Gastrocnemius medialis (tissue), 4 donors: ENCODE measurements around the gene ANKRD40. TPM values are rescaled to one million over a fixed set of nuclear protein-coding genes. Genes with fewer than 3 reads are reported as not detected.

Experiments
- ATAC-seq, 2 donors: fragments of 150-250 bp; one replicate each; pipeline ENCODE4 v1.9.1; 2016
- DNase-seq, 2 donors: peaks; one replicate each; pipeline ENCODE4 v3.0.0-alpha.2; 2019
- H3K27ac ChIP-seq, 4 donors: fragments of 200-600 bp; sonication (generic); 1 replicate in 1 of 4; 2 replicates in 3 of 4; pipeline ENCODE4 v1.5.1; 2016 to 2018; ENCODE audit warnings: mild to moderate bottlenecking in 2 of 4, moderate library complexity in 1 of 4
- H3K27me3 ChIP-seq, 3 donors: fragments of 200-600 bp; sonication (generic) in 2 of 3; 1 replicate in 1 of 3; 2 replicates in 2 of 3; pipeline versions ENCODE4 v1.5.1 to v1.6.0; 2016 to 2019; ENCODE audit warnings: mild to moderate bottlenecking in 1 of 3, moderate library complexity in 1 of 3
- H3K36me3 ChIP-seq, 2 donors: fragments of 200-600 bp; sonication (generic) in 1 of 2; one replicate each; pipeline ENCODE4 v1.5.1; 2017 to 2018
- H3K4me1 ChIP-seq, 2 donors: fragments of 200-600 bp; sonication (generic) in 1 of 2; one replicate each; pipeline ENCODE4 v1.5.1; 2016 to 2017; ENCODE audit warnings: mild to moderate bottlenecking in 2 of 2
- H3K4me3 ChIP-seq, 4 donors: fragments of 200-600 bp; sonication (generic) in 3 of 4; 1 replicate in 1 of 4; 2 replicates in 3 of 4; pipeline ENCODE4 v1.5.1; 2016 to 2019; ENCODE audit warnings: mild to moderate bottlenecking in 2 of 4
- H3K9me3 ChIP-seq, 3 donors: fragments of 200-600 bp; sonication (generic) in 2 of 3; 1 replicate in 1 of 3; 2 replicates in 2 of 3; pipeline ENCODE4 v1.5.1; 2016 to 2019
- CTCF ChIP-seq, 5 experiments: fragments of 450-650 bp in 3 of 5; fragments of 200-600 bp in 2 of 5; sonication (generic) in 2 of 5; IDR thresholded peaks in 4 of 5; conservative IDR thresholded peaks in 1 of 5; 1 replicate in 4 of 5; 2 replicates in 1 of 5; pipeline ENCODE4 v1.5.1; 2016 to 2019; ENCODE audit warnings: antibody characterized with exemption in 5 of 5, mild to moderate bottlenecking in 3 of 5, moderate library complexity in 3 of 5
- POLR2A ChIP-seq, 2 donors: fragments of 450-650 bp; IDR thresholded peaks; one replicate each; pipeline ENCODE4 v1.6.1; 2017; ENCODE audit warnings: antibody characterized with exemption in 2 of 2, mild to moderate bottlenecking in 2 of 2, moderate library complexity in 2 of 2
- in situ Hi-C, 4 donors: fragments of 200-750 bp; cut with MboI; loops; one replicate each; pipeline versions ENCODE4 v1.15.0 to v1.8.0; 2017; ENCODE audit warnings: low sequenced_read_pairs in 4 of 4
- intact Hi-C: fragments of 100-400 bp; cut with DNase I; formaldehyde crosslinking; loops from one replicate; pipeline ENCODE4 v1.15.1; 2023; ENCODE audit warnings: low total_unique reads
- total RNA-seq, 4 donors: library from RNA; depleted of rRNA; stranded (reverse); fragments of >200 nt; gene quantifications; one replicate each; pipeline versions ENCODE4 v1.1.0 to v1.2.3, GENCODE V29; 2016

ANKRD40 gene
- total RNA-seq, 4 donors from 2014 or later, result 97.3 to 135 (median 112) TPM

GRCh38 chr17:50679008-50679544, 28.6 kb downstream of the ANKRD40 start:
- H3K4me3 ChIP-seq, result no peak overlapping the region
- no peaks in the 10 kb centered on the region for H3K27me3 ChIP-seq
- in situ Hi-C loops (no loop called here), intact Hi-C loops (no loop called here)
- no peaks in the 10 kb centered on the region for H3K9me3 ChIP-seq
- ATAC-seq (no peak), DNase-seq (no peak)
- no peak overlapping the region for H3K27ac ChIP-seq
- peaks cover 0 to 11% of the 10 kb centered on the region in 2 donors for H3K4me1 ChIP-seq
- TF ChIP-seq CTCF (IDR thresholded peaks at IDR 0.05 in 4 of 5, conservative IDR thresholded peaks at IDR 0.05 in 1 of 5) (no peak), POLR2A (IDR thresholded peaks at IDR 0.05) (no peak)
- H3K36me3 ChIP-seq, result no peaks in the 10 kb centered on the region

- in situ Hi-C loops (no loop called here), intact Hi-C loops (no loop called here)
- ATAC-seq, result no peak
- H3K27ac ChIP-seq, result no peak overlapping the region
- no peaks in the 10 kb centered on the region for H3K9me3 ChIP-seq
- DNase-seq, result no peak
- H3K4me1 ChIP-seq, result peaks cover 0 to 11% of the 10 kb centered on the region in 2 donors
- TF ChIP-seq CTCF (IDR thresholded peaks at IDR 0.05 in 4 of 5, conservative IDR thresholded peaks at IDR 0.05 in 1 of 5), result no peak
- TF ChIP-seq POLR2A (IDR thresholded peaks at IDR 0.05), result no peak
- H3K4me3 ChIP-seq, result no peak overlapping the region
- H3K36me3 ChIP-seq, result no peaks in the 10 kb centered on the region
- H3K27me3 ChIP-seq, result no peaks in the 10 kb centered on the region
Measured at GRCh38 chr17:50677851-50678375, 29.8 kb downstream of the ANKRD40 start.

GRCh38 chr17:50676065-50676975, 31.4 kb downstream of the ANKRD40 start:
- no peak for DNase-seq
- H3K4me3 ChIP-seq, result no peak overlapping the region
- ATAC-seq, result no peak
- in situ Hi-C loops (no loop called here), intact Hi-C loops (no loop called here)
- H3K4me1 ChIP-seq, result peaks cover 0 to 11% of the 10 kb centered on the region in 2 donors
- no peaks in the 10 kb centered on the region for H3K36me3 ChIP-seq
- H3K27me3 ChIP-seq, result no peaks in the 10 kb centered on the region
- H3K9me3 ChIP-seq, result no peaks in the 10 kb centered on the region
- H3K27ac ChIP-seq, result no peak overlapping the region
- TF ChIP-seq POLR2A (IDR thresholded peaks at IDR 0.05) (no peak), CTCF (IDR thresholded peaks at IDR 0.05 in 4 of 5, conservative IDR thresholded peaks at IDR 0.05 in 1 of 5) (no peak)

GRCh38 chr17:50675627-50676026, 32.1 kb downstream of the ANKRD40 start:
- peaks cover 0 to 11% of the 10 kb centered on the region in 2 donors for H3K4me1 ChIP-seq
- no peaks in the 10 kb centered on the region for H3K9me3 ChIP-seq
- H3K27ac ChIP-seq, result no peak overlapping the region
- ATAC-seq, result peak; percentile 24 to 59
- intact Hi-C loops (no loop called here), in situ Hi-C loops (no loop called here)
- no peaks in the 10 kb centered on the region for H3K36me3 ChIP-seq
- no peaks in the 10 kb centered on the region for H3K27me3 ChIP-seq
- no peak overlapping the region for H3K4me3 ChIP-seq
- no peak for TF ChIP-seq CTCF (IDR thresholded peaks at IDR 0.05 in 4 of 5, conservative IDR thresholded peaks at IDR 0.05 in 1 of 5)
- TF ChIP-seq POLR2A (IDR thresholded peaks at IDR 0.05), result no peak
- peak in 1 of 2 donors; percentile 34 for DNase-seq
